SU-DHL-6 (cell line): ENCODE data around the gene CZIB.

Experiments used
- EZH2phosphoT487 ChIP-seq: fragments of 200-600 bp; sonication (generic), shearing (Covaris generic); conservative IDR thresholded peaks from 2 replicates; pipeline ENCODE4 v1.6.1; 2018; ENCODE audit warnings: mild to moderate bottlenecking, antibody characterized with exemption, low read length, moderate library complexity, mixed read lengths
- TF ChIP-seq, protein P1 (sequence below): fragments of 200-600 bp; sonication (generic); IDR thresholded peaks from one replicate; pipeline ENCODE4 v1.5.1; 2017; ENCODE audit warnings: antibody characterized with exemption, mild to moderate bottlenecking, low read length, moderate library complexity; ENCODE audit not compliant: insufficient read depth, poor library complexity, severe bottlenecking

DNA sequence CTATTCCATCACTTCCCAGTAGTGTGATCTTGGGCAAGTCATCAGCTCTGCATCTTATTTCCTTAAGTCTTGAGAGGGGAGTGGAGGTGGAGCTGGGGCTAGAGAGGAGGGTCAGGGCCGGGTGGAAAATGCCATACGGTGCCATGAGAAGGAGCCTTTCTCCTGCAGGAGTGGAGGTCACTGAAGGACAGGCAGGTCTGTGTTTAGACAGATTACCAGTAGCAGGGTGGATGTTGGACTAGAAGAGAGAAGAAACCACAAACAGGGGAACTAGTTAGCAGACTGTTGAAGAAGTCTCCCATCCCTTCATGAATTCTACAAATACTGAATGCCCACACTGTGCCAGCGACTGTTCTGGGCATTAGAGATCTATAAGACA lies 37.7 kb downstream of the CZIB start:
- no peak for TF ChIP-seq EZH2phosphoT487
- TF ChIP-seq, protein P1, sequence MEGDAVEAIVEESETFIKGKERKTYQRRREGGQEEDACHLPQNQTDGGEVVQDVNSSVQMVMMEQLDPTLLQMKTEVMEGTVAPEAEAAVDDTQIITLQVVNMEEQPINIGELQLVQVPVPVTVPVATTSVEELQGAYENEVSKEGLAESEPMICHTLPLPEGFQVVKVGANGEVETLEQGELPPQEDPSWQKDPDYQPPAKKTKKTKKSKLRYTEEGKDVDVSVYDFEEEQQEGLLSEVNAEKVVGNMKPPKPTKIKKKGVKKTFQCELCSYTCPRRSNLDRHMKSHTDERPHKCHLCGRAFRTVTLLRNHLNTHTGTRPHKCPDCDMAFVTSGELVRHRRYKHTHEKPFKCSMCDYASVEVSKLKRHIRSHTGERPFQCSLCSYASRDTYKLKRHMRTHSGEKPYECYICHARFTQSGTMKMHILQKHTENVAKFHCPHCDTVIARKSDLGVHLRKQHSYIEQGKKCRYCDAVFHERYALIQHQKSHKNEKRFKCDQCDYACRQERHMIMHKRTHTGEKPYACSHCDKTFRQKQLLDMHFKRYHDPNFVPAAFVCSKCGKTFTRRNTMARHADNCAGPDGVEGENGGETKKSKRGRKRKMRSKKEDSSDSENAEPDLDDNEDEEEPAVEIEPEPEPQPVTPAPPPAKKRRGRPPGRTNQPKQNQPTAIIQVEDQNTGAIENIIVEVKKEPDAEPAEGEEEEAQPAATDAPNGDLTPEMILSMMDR: no peak
